ENCODE data around the gene COG7.

DNA sequence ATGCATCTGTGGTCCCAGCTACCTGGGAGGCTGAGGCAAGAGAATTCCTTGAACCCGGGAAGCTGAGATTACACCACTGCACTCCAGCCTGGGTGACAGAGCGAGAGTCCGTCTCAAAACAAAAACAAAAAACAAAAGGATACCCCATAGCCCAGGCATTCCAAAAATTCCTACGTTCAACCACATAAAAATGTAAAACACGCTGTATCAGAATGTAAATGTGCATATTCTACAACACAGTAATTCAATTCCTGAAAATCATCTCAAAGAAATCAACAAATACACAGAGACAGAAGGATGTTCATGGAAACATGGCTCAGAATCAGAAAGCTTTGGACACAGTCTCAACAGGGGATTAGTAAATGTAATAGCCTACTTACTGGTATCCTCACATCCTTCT lies 33.0 kb downstream of the COG7 start:
- TF ChIP-seq, protein P1, sequence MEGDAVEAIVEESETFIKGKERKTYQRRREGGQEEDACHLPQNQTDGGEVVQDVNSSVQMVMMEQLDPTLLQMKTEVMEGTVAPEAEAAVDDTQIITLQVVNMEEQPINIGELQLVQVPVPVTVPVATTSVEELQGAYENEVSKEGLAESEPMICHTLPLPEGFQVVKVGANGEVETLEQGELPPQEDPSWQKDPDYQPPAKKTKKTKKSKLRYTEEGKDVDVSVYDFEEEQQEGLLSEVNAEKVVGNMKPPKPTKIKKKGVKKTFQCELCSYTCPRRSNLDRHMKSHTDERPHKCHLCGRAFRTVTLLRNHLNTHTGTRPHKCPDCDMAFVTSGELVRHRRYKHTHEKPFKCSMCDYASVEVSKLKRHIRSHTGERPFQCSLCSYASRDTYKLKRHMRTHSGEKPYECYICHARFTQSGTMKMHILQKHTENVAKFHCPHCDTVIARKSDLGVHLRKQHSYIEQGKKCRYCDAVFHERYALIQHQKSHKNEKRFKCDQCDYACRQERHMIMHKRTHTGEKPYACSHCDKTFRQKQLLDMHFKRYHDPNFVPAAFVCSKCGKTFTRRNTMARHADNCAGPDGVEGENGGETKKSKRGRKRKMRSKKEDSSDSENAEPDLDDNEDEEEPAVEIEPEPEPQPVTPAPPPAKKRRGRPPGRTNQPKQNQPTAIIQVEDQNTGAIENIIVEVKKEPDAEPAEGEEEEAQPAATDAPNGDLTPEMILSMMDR (IDR thresholded peaks at IDR 0.05), result no peak
- no peak for TF ChIP-seq POLR2A (IDR thresholded peaks at IDR 0.05)
